Measurements from ENCODE around the gene JOSD2.
"Not testable (repeated sequence)": the region's sequence is repeated elsewhere in the genome, so short reads cannot be mapped to it uniquely, and the experiment has no call there.

Gene JOSD2

GRCh38 chr19:50475736-50476223 lies 35.2 kb downstream of the JOSD2 start:
- no peak for DNase-seq

GRCh38 chr19:50475101-50475568 lies 35.9 kb downstream of the JOSD2 start:
- no peak for DNase-seq

DNA sequence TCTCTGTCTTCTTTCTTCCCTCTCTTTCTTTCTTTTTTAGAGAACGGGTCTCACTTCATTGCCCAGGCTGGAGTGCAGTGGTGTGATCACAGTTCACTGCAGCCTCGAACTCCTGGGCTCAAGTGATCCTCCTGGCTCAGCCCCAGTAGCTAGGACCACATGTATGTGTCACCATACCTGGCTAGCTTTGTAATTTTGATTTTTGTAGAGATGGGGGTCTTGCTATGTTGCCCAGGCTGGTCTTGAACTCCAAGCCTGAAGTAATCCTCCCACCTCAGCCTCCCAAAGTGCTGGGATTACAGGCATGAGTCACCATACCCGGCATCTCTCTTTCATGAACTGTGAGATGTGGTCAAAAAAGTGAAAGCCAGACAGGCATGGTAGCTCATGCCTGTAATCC lies 37.7 kb downstream of the JOSD2 start:
- not testable (repeated sequence) for DNase-seq

GRCh38 chr19:50468818-50469217 lies 42.2 kb downstream of the JOSD2 start:
- DNase-seq, result no peak

GRCh38 chr19:50467566-50467965 lies 43.4 kb downstream of the JOSD2 start:
- DNase-seq, result no peak

- DNase-seq, result no peak
Measured at GRCh38 chr19:50466706-50467039, 44.3 kb downstream of the JOSD2 start.

GRCh38 chr19:50465986-50466705 lies 44.8 kb downstream of the JOSD2 start:
- no peak for DNase-seq

DNA sequence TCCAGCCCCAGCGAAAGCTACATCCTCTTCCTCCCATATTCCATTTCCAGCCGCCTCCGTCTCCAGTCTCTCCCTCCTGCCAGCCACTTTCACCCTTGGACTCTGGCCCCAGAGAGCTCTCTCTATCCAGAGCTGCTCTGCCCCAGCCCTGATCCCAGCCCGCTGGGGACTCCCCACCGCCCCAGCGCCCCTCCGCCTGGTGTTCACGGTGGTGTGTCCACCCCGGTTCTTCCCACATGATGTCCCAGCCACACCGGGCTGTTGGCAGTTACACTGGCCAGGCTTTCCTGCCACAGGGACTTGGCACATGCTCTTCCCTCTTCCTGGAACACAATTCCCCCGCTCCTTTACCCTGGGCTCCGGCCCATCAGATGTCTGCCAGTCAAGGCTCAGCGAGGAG lies 46.0 kb downstream of the JOSD2 start:
- DNase-seq, result no peak

DNA sequence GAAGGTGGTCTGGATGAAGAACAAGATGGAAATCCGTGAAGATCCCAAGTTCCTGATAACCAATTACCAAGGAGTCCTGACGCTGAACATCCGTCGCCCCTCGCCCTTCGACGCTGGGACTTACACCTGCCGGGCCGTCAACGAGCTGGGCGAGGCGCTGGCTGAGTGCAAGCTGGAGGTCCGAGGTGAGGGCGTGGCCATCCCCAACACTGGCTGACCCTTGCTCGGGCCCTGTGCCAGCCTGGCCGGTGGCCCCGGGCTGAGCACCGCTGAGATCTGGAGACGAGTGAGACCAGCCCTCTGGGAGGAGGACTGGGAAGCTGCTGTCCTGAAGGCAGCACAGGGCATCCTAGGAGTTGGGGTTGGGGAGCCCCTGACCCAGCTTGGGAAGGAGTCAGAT lies 46.6 kb downstream of the JOSD2 start:
- DNase-seq, result no peak

DNA sequence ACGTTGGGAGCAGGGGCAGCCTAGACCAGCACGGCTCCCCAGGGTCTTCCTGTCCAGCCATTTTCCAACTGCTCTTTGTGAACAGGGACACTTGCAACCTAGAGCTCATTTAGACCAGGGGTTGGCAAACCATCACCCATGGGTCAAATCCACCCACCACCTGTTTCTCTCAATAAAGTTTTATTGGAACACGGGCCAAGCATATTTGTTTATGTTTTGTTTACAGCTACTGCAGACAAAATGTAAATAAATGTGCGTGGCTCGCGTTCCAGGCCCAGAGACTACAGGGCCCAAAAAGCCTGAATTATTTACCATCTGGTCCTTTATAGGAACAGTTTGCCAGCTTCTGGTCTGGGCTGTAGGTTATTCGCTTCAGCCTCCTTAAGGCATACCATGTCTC lies 48.0 kb downstream of the JOSD2 start:
- no peak for DNase-seq

DNA sequence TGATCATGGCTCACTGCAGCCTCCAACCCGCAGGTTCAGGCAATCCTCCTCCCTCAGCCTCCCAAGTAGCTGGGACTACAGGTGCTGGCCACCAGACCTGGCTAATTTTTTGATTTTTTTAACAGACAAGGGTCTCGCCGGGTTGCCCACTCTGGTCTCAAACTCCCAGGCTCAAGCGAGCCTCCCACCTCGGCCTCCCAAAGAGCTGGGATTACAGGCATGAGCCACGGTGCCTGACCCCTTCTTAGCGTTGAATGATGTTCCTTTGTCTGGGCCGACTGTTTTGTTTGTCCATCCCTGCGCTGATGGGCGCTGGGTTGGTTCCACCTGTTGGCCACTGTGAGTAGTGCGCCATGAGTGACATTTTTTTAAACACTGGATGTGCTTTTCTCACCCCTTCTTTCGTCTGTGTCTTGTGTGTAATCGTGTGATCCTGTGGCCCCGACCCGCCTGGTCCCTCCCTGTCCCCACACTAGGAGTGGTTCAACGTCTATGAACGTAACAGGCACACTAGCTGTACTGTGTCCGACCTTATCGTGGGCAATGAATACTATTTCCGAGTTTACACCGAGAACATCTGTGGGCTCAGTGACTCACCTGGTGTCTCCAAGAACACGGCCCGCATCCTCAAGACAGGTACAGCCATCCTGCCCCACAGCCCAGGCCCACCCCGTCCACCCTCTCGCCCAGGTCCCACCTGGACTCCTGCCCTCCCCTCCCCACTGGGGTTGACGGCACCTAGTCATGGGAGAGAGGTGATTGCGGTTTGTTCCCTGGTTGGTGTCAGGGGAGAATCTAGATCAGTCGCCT lies 49.7 kb downstream of the JOSD2 start:
- DNase-seq, result peak; percentile 69

- peak; percentile 93 for DNase-seq
Measured at GRCh38 chr19:50460161-50460765, 50.7 kb downstream of the JOSD2 start.

GRCh38 chr19:50459638-50460037 lies 51.4 kb downstream of the JOSD2 start:
- no peak for DNase-seq

DNA sequence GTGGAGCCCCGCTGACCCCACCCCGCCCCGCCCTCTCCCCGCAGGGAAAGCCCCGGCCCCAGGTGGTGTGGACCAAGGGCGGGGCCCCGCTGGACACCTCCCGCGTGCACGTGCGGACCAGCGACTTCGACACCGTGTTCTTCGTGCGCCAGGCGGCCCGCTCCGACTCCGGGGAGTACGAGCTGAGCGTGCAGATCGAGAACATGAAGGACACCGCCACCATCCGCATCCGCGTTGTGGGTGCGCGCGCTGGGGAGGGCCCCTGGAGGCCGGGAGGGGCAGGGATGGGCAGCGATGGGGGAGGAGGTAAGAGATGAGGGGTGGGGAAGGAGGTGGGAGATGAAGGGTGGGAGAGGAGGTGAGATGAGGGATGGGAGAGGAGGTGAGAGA lies 51.9 kb downstream of the JOSD2 start:
- no peak for DNase-seq

DNA sequence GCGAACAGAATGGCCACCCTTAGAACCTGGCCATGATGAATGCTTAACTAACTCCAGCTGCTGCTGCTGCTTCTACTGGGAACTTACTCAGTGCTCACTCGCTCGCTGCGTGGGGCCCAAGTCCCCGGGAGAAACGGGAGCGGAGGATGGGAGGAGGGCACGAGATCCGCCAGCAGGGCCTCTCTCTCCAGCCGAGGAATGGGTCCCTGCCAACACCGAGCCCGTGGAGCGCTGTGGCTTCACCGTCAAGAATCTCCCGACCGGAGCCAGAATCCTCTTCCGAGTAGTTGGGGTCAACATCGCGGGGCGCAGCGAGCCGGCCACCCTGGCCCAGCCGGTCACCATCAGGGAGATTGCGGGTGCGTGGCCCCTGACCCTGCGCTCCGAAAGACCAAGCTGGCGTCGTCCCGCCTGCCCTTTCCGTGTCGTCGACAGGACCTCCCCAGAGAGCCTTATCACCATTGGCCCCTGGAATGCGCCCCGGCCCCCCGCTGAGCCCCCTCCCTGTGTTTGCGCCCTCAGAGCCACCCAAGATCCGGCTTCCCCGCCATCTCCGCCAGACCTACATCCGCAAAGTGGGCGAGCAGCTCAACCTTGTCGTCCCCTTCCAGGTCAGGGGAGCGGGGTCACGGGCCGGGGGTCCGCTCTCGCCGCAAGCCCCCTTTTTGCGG lies 52.5 kb downstream of the JOSD2 start:
- no peak for DNase-seq

- no peak for DNase-seq
Measured at GRCh38 chr19:50457300-50457699, 53.7 kb downstream of the JOSD2 start.

Data from kidney glomerular epithelial cell (primary cell).